Measurements from ENCODE around the gene BATF3.

DNA sequence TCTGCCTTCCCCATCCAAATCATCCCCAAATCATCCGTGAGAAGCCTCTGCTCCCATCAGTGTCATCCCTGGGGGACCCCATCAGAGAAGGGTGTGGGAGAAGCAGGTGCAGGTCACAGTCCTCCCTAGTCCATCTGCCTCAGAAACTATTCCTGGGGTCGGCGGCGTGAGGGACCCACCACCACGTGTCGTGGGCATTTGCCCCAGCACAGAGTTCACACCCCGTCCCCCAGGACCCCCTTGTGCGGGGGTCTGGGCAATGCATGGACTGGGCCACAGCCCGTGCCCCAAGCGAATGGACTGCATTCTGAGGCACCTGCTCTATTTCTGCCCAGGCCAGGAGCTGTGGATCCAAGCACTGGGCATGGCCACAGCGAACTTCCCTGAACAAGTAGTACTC is 52.6 kb downstream of the BATF3 start:
- TF ChIP-seq POLR2A (IDR thresholded peaks at IDR 0.05) = no peak
- TF ChIP-seq, protein P1, sequence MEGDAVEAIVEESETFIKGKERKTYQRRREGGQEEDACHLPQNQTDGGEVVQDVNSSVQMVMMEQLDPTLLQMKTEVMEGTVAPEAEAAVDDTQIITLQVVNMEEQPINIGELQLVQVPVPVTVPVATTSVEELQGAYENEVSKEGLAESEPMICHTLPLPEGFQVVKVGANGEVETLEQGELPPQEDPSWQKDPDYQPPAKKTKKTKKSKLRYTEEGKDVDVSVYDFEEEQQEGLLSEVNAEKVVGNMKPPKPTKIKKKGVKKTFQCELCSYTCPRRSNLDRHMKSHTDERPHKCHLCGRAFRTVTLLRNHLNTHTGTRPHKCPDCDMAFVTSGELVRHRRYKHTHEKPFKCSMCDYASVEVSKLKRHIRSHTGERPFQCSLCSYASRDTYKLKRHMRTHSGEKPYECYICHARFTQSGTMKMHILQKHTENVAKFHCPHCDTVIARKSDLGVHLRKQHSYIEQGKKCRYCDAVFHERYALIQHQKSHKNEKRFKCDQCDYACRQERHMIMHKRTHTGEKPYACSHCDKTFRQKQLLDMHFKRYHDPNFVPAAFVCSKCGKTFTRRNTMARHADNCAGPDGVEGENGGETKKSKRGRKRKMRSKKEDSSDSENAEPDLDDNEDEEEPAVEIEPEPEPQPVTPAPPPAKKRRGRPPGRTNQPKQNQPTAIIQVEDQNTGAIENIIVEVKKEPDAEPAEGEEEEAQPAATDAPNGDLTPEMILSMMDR (IDR thresholded peaks at IDR 0.05) = no peak
- TF ChIP-seq EP300 (IDR thresholded peaks at IDR 0.05) = no peak
